Adrenal gland (tissue), 5 donors: ENCODE data around the gene PAIP2B.
"Not testable (repeated sequence)": the region's sequence is repeated elsewhere in the genome, so short reads cannot be mapped to it uniquely, and the experiment has no call there.

Experiments
- POLR2A ChIP-seq, 2 donors: fragments of 450-650 bp; IDR thresholded peaks; one replicate each; pipeline ENCODE4 v1.6.1; 2017; ENCODE audit warnings: antibody characterized with exemption in 2 of 2, mild to moderate bottlenecking in 2 of 2, moderate library complexity in 1 of 2
- TF ChIP-seq, protein P1 (sequence below), 6 experiments: fragments of 450-650 bp in 4 of 6; fragments of 200-600 bp in 2 of 6; sonication (generic) in 1 of 6; IDR thresholded peaks; 1 replicate in 5 of 6; 2 replicates in 1 of 6; pipeline versions ENCODE4 v1.5.1 to v1.8.0; 2016 to 2021; ENCODE audit warnings: antibody characterized with exemption in 6 of 6, mild to moderate bottlenecking in 2 of 6, moderate library complexity in 1 of 6
- donor health status: DM: no; HTN: no; CAD: no.

GRCh38 chr2:71178836-71179235 is 48.1 kb downstream of the PAIP2B start:
- TF ChIP-seq, protein P1, sequence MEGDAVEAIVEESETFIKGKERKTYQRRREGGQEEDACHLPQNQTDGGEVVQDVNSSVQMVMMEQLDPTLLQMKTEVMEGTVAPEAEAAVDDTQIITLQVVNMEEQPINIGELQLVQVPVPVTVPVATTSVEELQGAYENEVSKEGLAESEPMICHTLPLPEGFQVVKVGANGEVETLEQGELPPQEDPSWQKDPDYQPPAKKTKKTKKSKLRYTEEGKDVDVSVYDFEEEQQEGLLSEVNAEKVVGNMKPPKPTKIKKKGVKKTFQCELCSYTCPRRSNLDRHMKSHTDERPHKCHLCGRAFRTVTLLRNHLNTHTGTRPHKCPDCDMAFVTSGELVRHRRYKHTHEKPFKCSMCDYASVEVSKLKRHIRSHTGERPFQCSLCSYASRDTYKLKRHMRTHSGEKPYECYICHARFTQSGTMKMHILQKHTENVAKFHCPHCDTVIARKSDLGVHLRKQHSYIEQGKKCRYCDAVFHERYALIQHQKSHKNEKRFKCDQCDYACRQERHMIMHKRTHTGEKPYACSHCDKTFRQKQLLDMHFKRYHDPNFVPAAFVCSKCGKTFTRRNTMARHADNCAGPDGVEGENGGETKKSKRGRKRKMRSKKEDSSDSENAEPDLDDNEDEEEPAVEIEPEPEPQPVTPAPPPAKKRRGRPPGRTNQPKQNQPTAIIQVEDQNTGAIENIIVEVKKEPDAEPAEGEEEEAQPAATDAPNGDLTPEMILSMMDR (IDR thresholded peaks at IDR 0.05): not testable (repeated sequence)
- not testable (repeated sequence) for TF ChIP-seq POLR2A (IDR thresholded peaks at IDR 0.05)
